ENCODE measurements around the gene GJC2. TPM values are rescaled to one million over a fixed set of nuclear protein-coding genes. Genes with fewer than 3 reads are reported as not detected.

GJC2 gene
- total RNA-seq, 1 donor: 1.4 TPM

DNA sequence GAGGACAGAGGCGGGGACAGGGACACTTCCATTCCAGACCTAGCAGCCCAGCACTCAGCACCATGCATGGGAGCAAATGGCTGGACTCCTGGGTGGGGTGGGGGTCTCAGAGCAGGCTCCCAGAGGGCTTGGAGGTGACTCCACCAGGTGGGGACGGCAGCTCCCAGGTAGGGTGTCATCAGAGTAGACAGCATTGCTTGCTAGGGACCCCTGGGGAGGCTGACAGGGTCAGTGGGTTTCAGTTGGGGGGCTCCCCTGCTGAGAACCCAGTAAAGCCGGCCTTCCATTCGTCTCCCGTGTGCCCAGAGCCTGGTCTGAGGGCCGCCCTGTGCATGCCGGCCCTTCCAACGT, 4.8 kb upstream of the GJC2 start:
- Histone ChIP-seq H3K79me2 (ENCODE audit: insufficient read depth, low read length) (peaks cover 94% of the 10 kb centered on the region), H2AFZ (ENCODE audit: low read length) (no peak overlapping the region), H3K4me2 (ENCODE audit: insufficient read depth, low read length) (no peak overlapping the region), H3K36me3 (ENCODE audit: insufficient read depth, low read length) (peaks cover 8% of the 10 kb centered on the region), H3K9me3 (ENCODE audit: low read depth, low read length) (no peaks in the 10 kb centered on the region), H3K27me3 (ENCODE audit: insufficient read depth, low read length) (no peaks in the 10 kb centered on the region), H3K4me1 (ENCODE audit: insufficient read depth, low read length) (peaks cover 23% of the 10 kb centered on the region), H4K20me1 (ENCODE audit: insufficient read depth, low read length) (peaks cover 60% of the 10 kb centered on the region), H3K27ac (ENCODE audit: low read depth, low read length) (no peak overlapping the region), H3K4me3 (ENCODE audit: insufficient read depth, low read length) (no peak overlapping the region)
- TF ChIP-seq, protein P1, sequence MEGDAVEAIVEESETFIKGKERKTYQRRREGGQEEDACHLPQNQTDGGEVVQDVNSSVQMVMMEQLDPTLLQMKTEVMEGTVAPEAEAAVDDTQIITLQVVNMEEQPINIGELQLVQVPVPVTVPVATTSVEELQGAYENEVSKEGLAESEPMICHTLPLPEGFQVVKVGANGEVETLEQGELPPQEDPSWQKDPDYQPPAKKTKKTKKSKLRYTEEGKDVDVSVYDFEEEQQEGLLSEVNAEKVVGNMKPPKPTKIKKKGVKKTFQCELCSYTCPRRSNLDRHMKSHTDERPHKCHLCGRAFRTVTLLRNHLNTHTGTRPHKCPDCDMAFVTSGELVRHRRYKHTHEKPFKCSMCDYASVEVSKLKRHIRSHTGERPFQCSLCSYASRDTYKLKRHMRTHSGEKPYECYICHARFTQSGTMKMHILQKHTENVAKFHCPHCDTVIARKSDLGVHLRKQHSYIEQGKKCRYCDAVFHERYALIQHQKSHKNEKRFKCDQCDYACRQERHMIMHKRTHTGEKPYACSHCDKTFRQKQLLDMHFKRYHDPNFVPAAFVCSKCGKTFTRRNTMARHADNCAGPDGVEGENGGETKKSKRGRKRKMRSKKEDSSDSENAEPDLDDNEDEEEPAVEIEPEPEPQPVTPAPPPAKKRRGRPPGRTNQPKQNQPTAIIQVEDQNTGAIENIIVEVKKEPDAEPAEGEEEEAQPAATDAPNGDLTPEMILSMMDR (IDR thresholded peaks at IDR 0.05; ENCODE audit: extremely low read depth, low read depth, low read length): no peak
- DNase-seq (ENCODE audit: insufficient read length, low spot score, missing footprints): peak; percentile 73

DNA sequence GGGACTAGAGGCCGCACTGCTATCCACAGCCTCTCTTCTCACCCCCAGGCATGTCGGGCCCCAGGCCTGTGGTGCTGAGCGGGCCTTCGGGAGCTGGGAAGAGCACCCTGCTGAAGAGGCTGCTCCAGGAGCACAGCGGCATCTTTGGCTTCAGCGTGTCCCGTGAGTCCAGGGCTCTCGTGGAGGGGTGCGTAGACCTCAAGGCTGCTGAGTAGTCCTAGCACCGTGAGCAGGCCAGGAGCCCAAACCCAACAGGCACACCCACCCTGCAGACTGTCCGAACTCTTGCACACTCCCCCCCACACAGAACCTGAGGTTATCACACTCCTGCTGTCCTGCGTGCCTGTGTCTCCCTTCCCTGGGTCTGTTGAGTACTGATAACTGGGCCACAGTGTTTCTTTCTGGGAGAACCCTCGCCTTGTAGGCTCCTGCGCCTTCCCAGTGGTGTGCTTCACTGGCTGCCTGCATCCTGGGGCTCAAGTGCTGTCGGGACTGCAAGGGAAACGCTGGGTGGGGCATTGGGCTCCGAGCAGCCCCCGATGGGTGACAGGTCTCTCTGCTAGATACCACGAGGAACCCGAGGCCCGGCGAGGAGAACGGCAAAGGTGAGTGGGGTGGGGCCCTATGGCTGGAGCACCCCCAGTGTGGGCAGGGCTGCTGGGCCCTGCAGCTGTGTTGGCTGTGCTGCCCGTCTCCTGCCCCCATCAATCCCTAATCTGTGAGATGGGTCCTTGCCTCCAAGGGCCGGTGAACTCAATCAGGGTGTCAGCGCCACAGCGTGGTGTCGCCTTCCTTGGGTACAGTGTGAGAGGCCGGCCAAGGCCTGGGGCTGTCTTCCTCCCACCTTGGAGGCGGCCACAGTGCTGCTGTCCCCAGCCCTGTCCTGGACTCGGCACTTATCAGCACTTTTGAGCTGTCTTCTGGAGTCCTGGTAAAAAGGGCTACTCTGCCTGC, 4.0 kb upstream of the GJC2 start:
- H3K36me3 ChIP-seq (ENCODE audit: insufficient read depth, low read length): peaks cover 8% of the 10 kb centered on the region
- H3K27me3 ChIP-seq (ENCODE audit: insufficient read depth, low read length): no peaks in the 10 kb centered on the region
- H4K20me1 ChIP-seq (ENCODE audit: insufficient read depth, low read length): peaks cover 64% of the 10 kb centered on the region
- DNase-seq (ENCODE audit: insufficient read length, low spot score, missing footprints): peak; percentile 84
- no peak overlapping the region for H3K27ac ChIP-seq (ENCODE audit: low read depth, low read length)
- H3K4me1 ChIP-seq (ENCODE audit: insufficient read depth, low read length): peaks cover 31% of the 10 kb centered on the region
- no peak overlapping the region for H2AFZ ChIP-seq (ENCODE audit: low read length)
- no peak overlapping the region for H3K4me2 ChIP-seq (ENCODE audit: insufficient read depth, low read length)
- H3K4me3 ChIP-seq (ENCODE audit: insufficient read depth, low read length): no peak overlapping the region
- H3K9me3 ChIP-seq (ENCODE audit: low read depth, low read length): no peaks in the 10 kb centered on the region
- peaks cover 94% of the 10 kb centered on the region for H3K79me2 ChIP-seq (ENCODE audit: insufficient read depth, low read length)
- TF ChIP-seq, protein P1 (IDR thresholded peaks at IDR 0.05; ENCODE audit: extremely low read depth, low read depth, low read length): no peak

GRCh38 chr1:228146417-228147150, 3.1 kb upstream of the GJC2 start:
- Histone ChIP-seq H3K79me2 (ENCODE audit: insufficient read depth, low read length) (peaks cover 90% of the 10 kb centered on the region), H3K9me3 (ENCODE audit: low read depth, low read length) (no peaks in the 10 kb centered on the region), H3K27ac (ENCODE audit: low read depth, low read length) (no peak overlapping the region), H3K4me2 (ENCODE audit: insufficient read depth, low read length) (no peak overlapping the region), H4K20me1 (ENCODE audit: insufficient read depth, low read length) (peaks cover 67% of the 10 kb centered on the region), H3K4me1 (ENCODE audit: insufficient read depth, low read length) (peaks cover 34% of the 10 kb centered on the region), H2AFZ (ENCODE audit: low read length) (no peak overlapping the region), H3K4me3 (ENCODE audit: insufficient read depth, low read length) (no peak overlapping the region), H3K27me3 (ENCODE audit: insufficient read depth, low read length) (no peaks in the 10 kb centered on the region), H3K36me3 (ENCODE audit: insufficient read depth, low read length) (peaks cover 8% of the 10 kb centered on the region)
- TF ChIP-seq, protein P1 (IDR thresholded peaks at IDR 0.05; ENCODE audit: extremely low read depth, low read depth, low read length): no peak
- peak; percentile 68 for DNase-seq (ENCODE audit: insufficient read length, low spot score, missing footprints)

All from osteoblast (primary cell).